Vagina (tissue), 2 donors: ENCODE results near the gene SCIN.

Source experiments
- CTCF ChIP-seq, 3 experiments: fragments of 450-650 bp in 2 of 3; fragments of 200-600 bp in 1 of 3; sonication (generic) in 1 of 3; IDR thresholded peaks; one replicate each; pipeline ENCODE4 v1.5.1; 2017 to 2019; ENCODE audit warnings: antibody characterized with exemption in 3 of 3, mild to moderate bottlenecking in 2 of 3, moderate library complexity in 2 of 3
- POLR2A ChIP-seq, 2 donors: fragments of 450-650 bp; IDR thresholded peaks; one replicate each; pipeline ENCODE4 v1.6.1; 2017; ENCODE audit warnings: antibody characterized with exemption in 2 of 2, mild to moderate bottlenecking in 2 of 2, moderate library complexity in 2 of 2
- POLR2AphosphoS5 ChIP-seq, 2 donors: sonication (generic); formaldehyde crosslinking; IDR thresholded peaks; one replicate each; pipeline ENCODE4 v1.9.0; 2017; ENCODE audit warnings: antibody characterized with exemption in 2 of 2, mild to moderate bottlenecking in 2 of 2, low read depth in 1 of 2; ENCODE audit not compliant: insufficient read depth in 1 of 2

GRCh38 chr7:12674053-12674452 is 103.5 kb downstream of the SCIN start:
- no peak for TF ChIP-seq POLR2A (IDR thresholded peaks at IDR 0.05)
- TF ChIP-seq CTCF (IDR thresholded peaks at IDR 0.05), result no peak
- no peak for TF ChIP-seq POLR2AphosphoS5 (IDR thresholded peaks at IDR 0.05; ENCODE audit: insufficient read depth in 1 of 2, low read depth in 1 of 2)
